Measurements from ENCODE around the gene KLHDC8A.

Gene KLHDC8A

GRCh38 chr1:205326812-205327466, 29.8 kb downstream of the KLHDC8A start:
- peak overlapping the region; percentile 26 for H3K27ac ChIP-seq
- TF ChIP-seq, protein P1, sequence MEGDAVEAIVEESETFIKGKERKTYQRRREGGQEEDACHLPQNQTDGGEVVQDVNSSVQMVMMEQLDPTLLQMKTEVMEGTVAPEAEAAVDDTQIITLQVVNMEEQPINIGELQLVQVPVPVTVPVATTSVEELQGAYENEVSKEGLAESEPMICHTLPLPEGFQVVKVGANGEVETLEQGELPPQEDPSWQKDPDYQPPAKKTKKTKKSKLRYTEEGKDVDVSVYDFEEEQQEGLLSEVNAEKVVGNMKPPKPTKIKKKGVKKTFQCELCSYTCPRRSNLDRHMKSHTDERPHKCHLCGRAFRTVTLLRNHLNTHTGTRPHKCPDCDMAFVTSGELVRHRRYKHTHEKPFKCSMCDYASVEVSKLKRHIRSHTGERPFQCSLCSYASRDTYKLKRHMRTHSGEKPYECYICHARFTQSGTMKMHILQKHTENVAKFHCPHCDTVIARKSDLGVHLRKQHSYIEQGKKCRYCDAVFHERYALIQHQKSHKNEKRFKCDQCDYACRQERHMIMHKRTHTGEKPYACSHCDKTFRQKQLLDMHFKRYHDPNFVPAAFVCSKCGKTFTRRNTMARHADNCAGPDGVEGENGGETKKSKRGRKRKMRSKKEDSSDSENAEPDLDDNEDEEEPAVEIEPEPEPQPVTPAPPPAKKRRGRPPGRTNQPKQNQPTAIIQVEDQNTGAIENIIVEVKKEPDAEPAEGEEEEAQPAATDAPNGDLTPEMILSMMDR (IDR thresholded peaks at IDR 0.05; ENCODE audit: low read depth, low read length) = no peak
- no peaks in the 10 kb centered on the region for H3K36me3 ChIP-seq
- DNase-seq = peak; percentile 78
- no peaks in the 10 kb centered on the region for H3K27me3 ChIP-seq (ENCODE audit: insufficient read depth, low read depth, severe bottlenecking)
- H3K4me3 ChIP-seq (ENCODE audit: low read depth, low read length) = no peak overlapping the region
- H3K9me3 ChIP-seq (ENCODE audit: severe bottlenecking) = no peaks in the 10 kb centered on the region

DNA sequence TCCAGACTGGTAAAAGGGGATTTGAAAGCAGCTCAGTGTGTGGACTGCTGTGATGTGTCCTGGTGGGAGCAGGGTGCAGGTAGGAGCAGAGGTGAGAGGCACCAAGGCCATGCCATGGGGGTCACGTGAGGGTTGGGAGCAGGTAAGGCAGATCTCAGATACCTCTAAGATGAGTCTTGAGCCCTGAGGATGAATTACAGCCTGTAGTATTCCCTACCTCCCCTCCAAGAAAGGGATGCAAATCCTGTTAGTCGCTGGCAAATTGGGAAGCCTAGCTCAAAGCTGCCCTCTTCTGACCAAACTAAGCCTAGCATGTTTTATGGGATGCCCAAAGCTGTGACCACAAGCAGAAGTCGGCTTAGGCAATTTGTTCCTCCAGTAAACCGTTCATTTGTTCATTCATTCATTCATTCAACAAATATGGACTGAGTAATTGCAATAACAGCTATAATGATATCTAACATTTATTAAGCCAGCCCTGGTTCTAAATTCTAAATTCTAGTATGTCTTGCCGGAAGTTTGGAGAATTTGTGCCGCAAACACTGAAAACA, 31.3 kb downstream of the KLHDC8A start:
- Histone ChIP-seq H3K9me3 (ENCODE audit: severe bottlenecking) (no peaks in the 10 kb centered on the region), H3K36me3 (no peaks in the 10 kb centered on the region), H3K27me3 (ENCODE audit: insufficient read depth, low read depth, severe bottlenecking) (no peaks in the 10 kb centered on the region), H3K27ac (no peak overlapping the region), H3K4me3 (ENCODE audit: low read depth, low read length) (no peak overlapping the region)
- TF ChIP-seq, protein P1 (IDR thresholded peaks at IDR 0.05; ENCODE audit: low read depth, low read length) = peak; percentile 99
- peak; percentile 93 for DNase-seq

DNA sequence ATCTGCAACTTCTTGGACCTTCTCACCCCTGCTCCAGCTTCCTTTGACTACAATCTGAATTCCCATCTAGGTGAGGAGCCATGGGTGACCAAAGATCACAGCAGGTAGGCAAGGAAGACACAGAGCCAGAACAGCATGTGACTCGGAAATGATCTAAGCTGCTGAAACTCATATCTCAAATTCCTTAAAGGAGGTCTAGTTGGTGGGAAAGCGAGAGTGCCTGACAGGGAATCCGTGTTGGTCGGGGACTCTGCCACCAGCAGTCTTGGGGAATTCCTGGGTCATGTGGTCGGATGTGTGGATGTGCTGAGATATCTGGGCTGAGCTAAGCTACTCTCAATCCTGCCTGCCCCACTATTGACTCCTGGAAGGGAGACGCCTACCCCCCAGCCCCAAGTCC, 31.9 kb downstream of the KLHDC8A start:
- Histone ChIP-seq H3K27me3 (ENCODE audit: insufficient read depth, low read depth, severe bottlenecking) (no peaks in the 10 kb centered on the region), H3K36me3 (no peaks in the 10 kb centered on the region), H3K4me3 (ENCODE audit: low read depth, low read length) (no peak overlapping the region), H3K27ac (no peak overlapping the region), H3K9me3 (ENCODE audit: severe bottlenecking) (no peaks in the 10 kb centered on the region)
- TF ChIP-seq, protein P1 (IDR thresholded peaks at IDR 0.05; ENCODE audit: low read depth, low read length) = no peak
- no peak for DNase-seq

GRCh38 chr1:205323794-205324193, 32.9 kb downstream of the KLHDC8A start:
- TF ChIP-seq, protein P1 (IDR thresholded peaks at IDR 0.05; ENCODE audit: low read depth, low read length) = no peak

DNA sequence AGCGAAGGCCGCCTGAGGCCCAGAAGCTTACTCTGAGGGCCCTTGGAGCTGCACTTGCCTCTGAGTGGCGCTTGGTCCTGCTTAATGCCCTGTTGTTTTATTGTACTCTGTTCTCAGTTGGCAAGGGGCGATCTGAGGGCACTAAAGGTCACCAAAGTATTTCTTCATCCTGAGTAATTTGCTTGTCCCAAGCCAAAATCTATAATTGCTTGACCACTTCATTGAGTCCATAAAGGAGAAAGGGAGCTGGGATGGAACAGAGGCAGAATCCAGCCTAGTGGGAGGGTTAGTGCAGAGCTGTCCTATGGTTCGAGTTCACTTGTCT, 34.8 kb downstream of the KLHDC8A start:
- Histone ChIP-seq H3K4me3 (ENCODE audit: low read depth, low read length) (peak overlapping the region; percentile 69), H3K36me3 (no peaks in the 10 kb centered on the region), H3K27me3 (ENCODE audit: insufficient read depth, low read depth, severe bottlenecking) (no peaks in the 10 kb centered on the region), H3K9me3 (ENCODE audit: severe bottlenecking) (no peaks in the 10 kb centered on the region), H3K27ac (no peak overlapping the region)
- TF ChIP-seq, protein P1 (IDR thresholded peaks at IDR 0.05; ENCODE audit: low read depth, low read length) = no peak
- DNase-seq = no peak

More at GRCh38 chr1:205323794-205324193, 32.9 kb downstream of the KLHDC8A start:
- Histone ChIP-seq H3K4me3 (ENCODE audit: low read depth, low read length) (no peak overlapping the region), H3K27me3 (ENCODE audit: insufficient read depth, low read depth, severe bottlenecking) (no peaks in the 10 kb centered on the region), H3K36me3 (no peaks in the 10 kb centered on the region), H3K27ac (no peak overlapping the region), H3K9me3 (ENCODE audit: severe bottlenecking) (no peaks in the 10 kb centered on the region)
- DNase-seq = no peak

Data from WERI-Rb-1 (cell line).